HepG2 (cell line): ENCODE data around the gene AKR1C4. TPM values are rescaled to one million over a fixed set of nuclear protein-coding genes. Genes with fewer than 3 reads are reported as not detected.
A peak's percentile ranks its signal among the peaks of the same experiment; 100 is the strongest.

ENCODE experiments used
- AGO1 ChIP-seq: fragments of 200-400 bp; formaldehyde crosslinking; IDR thresholded peaks from 2 replicates; pipeline ENCODE4 v1.6.1; 2017; ENCODE audit warnings: mild to moderate bottlenecking, low read depth, low read length, moderate library complexity; ENCODE audit not compliant: poor library complexity, severe bottlenecking
- ASH2L ChIP-seq: fragments of 300-600, 200-600 bp; sonication (generic); IDR thresholded peaks from 2 replicates; pipeline ENCODE4 v1.7.0; 2017; ENCODE audit warnings: low read depth, mild to moderate bottlenecking, moderate library complexity, mixed read lengths, low read length; ENCODE audit not compliant: insufficient read length
- ATF7-NPFF ChIP-seq: sonication (generic); formaldehyde crosslinking; IDR thresholded peaks from 2 replicates; pipeline ENCODE4 v1.8.1; 2023; ENCODE audit warnings: mild to moderate bottlenecking, low read depth, missing genetic modification reagents, moderate library complexity
- BCLAF1 ChIP-seq: fragments of 450-650 bp; IDR thresholded peaks from 2 replicates; pipeline ENCODE4 v1.6.1; 2017; ENCODE audit warnings: mild to moderate bottlenecking
- ELF4 ChIP-seq: sonication (generic); formaldehyde crosslinking; IDR thresholded peaks from 2 replicates; pipeline ENCODE4 v1.5.0; 2020; ENCODE audit warnings: missing genetic modification reagents, mild to moderate bottlenecking, moderate library complexity, borderline replicate concordance
- IKZF1 ChIP-seq: fragments of 450-650 bp; IDR thresholded peaks from 2 replicates; pipeline ENCODE4 v1.7.1; 2016
- JUN ChIP-seq: sonication (generic); formaldehyde crosslinking; IDR thresholded peaks from 2 replicates; pipeline ENCODE4 v1.4.0; 2020; ENCODE audit warnings: mild to moderate bottlenecking, missing genetic modification reagents
- MLXIP ChIP-seq: sonication (generic); formaldehyde crosslinking; IDR thresholded peaks from 2 replicates; pipeline ENCODE4 v1.9.0; 2021; ENCODE audit warnings: missing genetic modification reagents, borderline replicate concordance
- THYN1 ChIP-seq: sonication (generic); formaldehyde crosslinking; IDR thresholded peaks from 2 replicates; pipeline ENCODE4 v1.8.1; 2023; ENCODE audit warnings: low read depth, mild to moderate bottlenecking, moderate library complexity, missing genetic modification reagents, borderline replicate concordance
- ZBTB2 ChIP-seq: sonication (generic); formaldehyde crosslinking; IDR thresholded peaks from 2 replicates; pipeline ENCODE4 v1.8.0; 2022; ENCODE audit warnings: low read depth, missing genetic modification reagents
- ZBTB8A ChIP-seq: sonication (generic); formaldehyde crosslinking; IDR thresholded peaks from 2 replicates; pipeline ENCODE4 v1.4.0; 2020; ENCODE audit warnings: mild to moderate bottlenecking, low read depth, missing genetic modification reagents, borderline replicate concordance
- ZNF543 ChIP-seq: sonication (generic); formaldehyde crosslinking; IDR thresholded peaks from 2 replicates; pipeline ENCODE4 v1.4.0; 2020; ENCODE audit warnings: mild to moderate bottlenecking, missing genetic modification reagents
- ZNF777 ChIP-seq: sonication (generic); formaldehyde crosslinking; IDR thresholded peaks from 2 replicates; pipeline ENCODE4 v1.4.0; 2020; ENCODE audit warnings: missing genetic modification reagents
- polyA plus RNA-seq, 8 experiments: library from polyadenylated mRNA; depleted of rRNA in 3 of 8; stranded (reverse) in 7 of 8; unstranded in 1 of 8; fragments of >200 nt; fragmentation: Illumina TruSeq in 4 of 8; extraction: Trizol in 4 of 8; gene quantifications; 2 replicates each; pipeline versions ENCODE4 v1.2.1 to v1.2.3, GENCODE V29; 2011 to 2016; ENCODE audit warnings: low read depth in 4 of 8, missing spikeins in 1 of 8, mixed read lengths in 1 of 8; ENCODE audit not compliant: insufficient read depth in 1 of 8
- total RNA-seq, 5 experiments: library from RNA; depleted of rRNA; stranded (reverse); fragments of >200 nt; fragmentation: Illumina TruSeq; extraction: Trizol; gene quantifications; 2 replicates each; pipeline ENCODE4 v1.2.3, GENCODE V29; 2016; ENCODE audit warnings: low read depth in 1 of 5

The AKR1C4 gene
- total and polyA plus RNA-seq, 2 of the 13 experiments (the other 11 are each of a cell fraction or from before 2014, with no cell fraction given) = 0.18 to 1.3 TPM

- TF ChIP-seq MLXIP = no peak
- no peak for TF ChIP-seq THYN1 (CRISPR knock-in tag)
- TF ChIP-seq BCLAF1 = no peak
- no peak for TF ChIP-seq ASH2L
- TF ChIP-seq IKZF1 = no peak
- 0 out of 2 replicates have a peak, but pooled peaks have one; percentile 48 for TF ChIP-seq ZNF543 (CRISPR knock-in tag)
- no peak; the same call in 1 of the 2 replicates for TF ChIP-seq ELF4 (CRISPR knock-in tag)
- no peak for TF ChIP-seq ATF7-NPFF
- peak; percentile 36; the same call in 1 of the 2 replicates for TF ChIP-seq JUN (CRISPR knock-in tag)
- no peak for TF ChIP-seq ZNF777 (CRISPR knock-in tag)
- no peak for TF ChIP-seq ZBTB2 (CRISPR knock-in tag)
- no peak for TF ChIP-seq AGO1
- no peak for TF ChIP-seq ZBTB8A
These were observed 37.6 kb downstream of the AKR1C4 start (continued) for GRCh38 chr10:5234106-5234860.
